IMR-90 (cell line): ENCODE data around the gene ZNF512. TPM values are rescaled to one million over a fixed set of nuclear protein-coding genes. Genes with fewer than 3 reads are reported as not detected.

Source experiments
- ATAC-seq: fragments of 200-7000 bp; cut with Tn5 transposase; 2 replicates; pipeline ENCODE4 v1.9.1; 2020; ENCODE audit warnings: low read depth, mild to moderate bottlenecking, moderate library complexity
- BruUV-seq: library from RNA; stranded (reverse); fragments of 400-500 nt; replicated peaks from 2 replicates; lab custom pipeline; 2021; lab: Mats Ljungman, UMichigan
- CTCF ChIA-PET: fragments of 300-600 bp; formaldehyde crosslinking; extraction: SDS; loops from one replicate; lab custom pipeline; 2021; ENCODE audit warnings: antibody characterized with exemption; lab: Yijun Ruan, JAX
- POLR2A ChIA-PET: fragments of 300-600 bp; sonication (Branson Sonifier 250); formaldehyde crosslinking; loops from one replicate; lab custom pipeline; 2022; ENCODE audit warnings: antibody characterized with exemption; ENCODE audit not compliant: unreplicated experiment; lab: Charles Lee
- DNase-seq: peaks from one replicate; pipeline ENCODE4 v3.0.0; 2013
- H2AFZ ChIP-seq: replicated peaks from 2 replicates; pipeline ENCODE3; 2013; ENCODE audit warnings: low read length, mild to moderate bottlenecking; ENCODE audit not compliant: poor library complexity
- H2AK5ac ChIP-seq: 2 replicates; pipeline ENCODE4 v1.6.1; 2013; ENCODE audit warnings: low read depth, low read length, inconsistent platforms
- H2AK9ac ChIP-seq: replicated peaks from 2 replicates; pipeline ENCODE3; 2013; ENCODE audit warnings: mild to moderate bottlenecking, low read depth, low read length, moderate library complexity; ENCODE audit not compliant: poor library complexity
- H2BK120ac ChIP-seq: 2 replicates; pipeline ENCODE4 v1.6.1; 2013; ENCODE audit warnings: low read depth, low read length, inconsistent platforms
- H2BK15ac ChIP-seq: 3 replicates; pipeline ENCODE4 v1.6.1; 2013; ENCODE audit warnings: low read depth, low read length, inconsistent platforms
- H2BK20ac ChIP-seq: 2 replicates; pipeline ENCODE4 v1.6.1; 2013; ENCODE audit warnings: low read depth, mild to moderate bottlenecking, inconsistent platforms, low read length, moderate library complexity
- H2BK5ac ChIP-seq: 2 replicates; pipeline ENCODE4 v1.6.1; 2013; ENCODE audit warnings: mild to moderate bottlenecking, low read depth, low read length, inconsistent platforms; ENCODE audit not compliant: poor library complexity, severe bottlenecking
- H3K14ac ChIP-seq: replicated peaks from 2 replicates; pipeline ENCODE4 v1.6.1; 2013; ENCODE audit warnings: low read depth, low read length, inconsistent platforms
- H3K18ac ChIP-seq: 2 replicates; pipeline ENCODE4 v1.6.1; 2013; ENCODE audit warnings: low read depth, low read length, control low read depth
- H3K23ac ChIP-seq: 2 replicates; pipeline ENCODE4 v1.6.1; 2013; ENCODE audit warnings: low read depth, low read length, inconsistent platforms
- H3K27ac ChIP-seq: 2 replicates; pipeline ENCODE4 v1.5.1; 2013; ENCODE audit warnings: mild to moderate bottlenecking, control low read depth, low read length; ENCODE audit not compliant: insufficient read depth
- H3K27me3 ChIP-seq: 2 replicates; pipeline ENCODE4 v1.6.1; 2013; ENCODE audit warnings: low read length; ENCODE audit not compliant: control insufficient read depth, insufficient read depth
- H3K36me3 ChIP-seq: 2 replicates; pipeline ENCODE4 v1.6.1; 2013; ENCODE audit warnings: low read length, mixed read lengths; ENCODE audit not compliant: control insufficient read depth, insufficient read depth
- H3K4ac ChIP-seq: 2 replicates; pipeline ENCODE4 v1.6.1; 2013; ENCODE audit warnings: low read depth, low read length, inconsistent platforms
- H3K4me1 ChIP-seq: 2 replicates; pipeline ENCODE4 v1.6.1; 2013; ENCODE audit warnings: low read length, mixed read lengths; ENCODE audit not compliant: control insufficient read depth, insufficient read depth
- H3K4me2 ChIP-seq: 2 replicates; pipeline ENCODE4 v1.6.1; 2013; ENCODE audit warnings: low read depth, mild to moderate bottlenecking, control low read depth, low read length, moderate library complexity
- H3K4me3 ChIP-seq: 2 replicates; pipeline ENCODE4 v1.5.1; 2013; ENCODE audit warnings: low read depth, mild to moderate bottlenecking, control low read depth, low read length, moderate library complexity; ENCODE audit not compliant: insufficient read depth
- H3K56ac ChIP-seq: 2 replicates; pipeline ENCODE4 v1.6.1; 2013; ENCODE audit warnings: low read length, inconsistent platforms; ENCODE audit not compliant: insufficient read depth; ENCODE audit errors: extremely low read depth
- H3K79me1 ChIP-seq, 2 experiments: 2 replicates each; pipeline ENCODE4 v1.6.1; 2013; ENCODE audit warnings: low read length in 2 of 2, inconsistent platforms in 1 of 2, low read depth in 1 of 2
- H3K9ac ChIP-seq: 2 replicates; pipeline ENCODE4 v1.6.1; 2013; ENCODE audit warnings: low read depth, low read length, control low read depth
- H3K9me1 ChIP-seq: 2 replicates; pipeline ENCODE4 v1.6.1; 2013; ENCODE audit warnings: low read length, inconsistent platforms; ENCODE audit not compliant: insufficient read depth
- H3K9me3 ChIP-seq: 2 replicates; pipeline ENCODE4 v1.6.1; 2013; ENCODE audit warnings: low read length; ENCODE audit not compliant: control insufficient read depth, insufficient read depth
- H4K20me1 ChIP-seq: 2 replicates; pipeline ENCODE4 v1.6.1; 2013; ENCODE audit warnings: low read length, inconsistent platforms; ENCODE audit not compliant: insufficient read depth
- H4K5ac ChIP-seq: 2 replicates; pipeline ENCODE4 v1.6.1; 2013; ENCODE audit warnings: mild to moderate bottlenecking, low read depth, low read length, control low read depth
- H4K8ac ChIP-seq, 2 experiments: 2 replicates each; pipeline ENCODE4 v1.6.1; 2013; ENCODE audit warnings: low read depth in 2 of 2, low read length in 2 of 2, control low read depth in 1 of 2, inconsistent platforms in 1 of 2
- H4K91ac ChIP-seq: 2 replicates; pipeline ENCODE4 v1.6.1; 2013; ENCODE audit warnings: low read depth, low read length, inconsistent platforms; ENCODE audit not compliant: insufficient read depth
- BHLHE40 ChIP-seq: fragments of 150-350 bp; IDR thresholded peaks from 2 replicates; pipeline ENCODE4 v1.6.1; 2016; ENCODE audit warnings: mild to moderate bottlenecking, low read depth, low read length
- CEBPB ChIP-seq: IDR thresholded peaks from 2 replicates; pipeline ENCODE4 v1.6.1; 2012; ENCODE audit warnings: low read depth, low read length, improper control_type of control experiment
- CHD1 ChIP-seq: IDR thresholded peaks from 2 replicates; pipeline ENCODE4 v1.6.1; 2012; ENCODE audit warnings: low read depth, low read length, improper control_type of control experiment
- FOS ChIP-seq: fragments of 150-350 bp; IDR thresholded peaks from 2 replicates; pipeline ENCODE4 v1.6.1; 2016; ENCODE audit warnings: low read depth, low read length
- MAFK ChIP-seq: IDR thresholded peaks from 2 replicates; pipeline ENCODE4 v1.6.1; 2012; ENCODE audit warnings: low read depth, low read length, improper control_type of control experiment
- MAZ ChIP-seq: IDR thresholded peaks from 2 replicates; pipeline ENCODE4 v1.6.1; 2012; ENCODE audit warnings: low read depth, mild to moderate bottlenecking, low read length, improper control_type of control experiment, moderate library complexity, borderline replicate concordance
- MXI1 ChIP-seq: IDR thresholded peaks from 2 replicates; pipeline ENCODE4 v1.6.1; 2012; ENCODE audit warnings: low read depth, mild to moderate bottlenecking, low read length, moderate library complexity, borderline replicate concordance
- NFE2L2 ChIP-seq: fragments of 150-350 bp; IDR thresholded peaks from 2 replicates; pipeline ENCODE4 v1.6.1; 2016; ENCODE audit warnings: low read depth, mild to moderate bottlenecking, low read length
- POLR2A ChIP-seq: IDR thresholded peaks from 2 replicates; pipeline ENCODE4 v1.6.1; 2012; ENCODE audit warnings: mild to moderate bottlenecking, low read depth, low read length
- RAD21 ChIP-seq: IDR thresholded peaks from 2 replicates; pipeline ENCODE4 v1.6.1; 2012; ENCODE audit warnings: low read length, improper control_type of control experiment
- RCOR1 ChIP-seq: IDR thresholded peaks from 2 replicates; pipeline ENCODE4 v1.6.1; 2012; ENCODE audit warnings: mild to moderate bottlenecking, low read length, improper control_type of control experiment; ENCODE audit not compliant: insufficient replicate concordance
- RFX5 ChIP-seq: IDR thresholded peaks from 2 replicates; pipeline ENCODE4 v1.8.0; 2012; ENCODE audit warnings: low read depth, mild to moderate bottlenecking, low read length, moderate library complexity
- SMC3 ChIP-seq: fragments of 150-350 bp; IDR thresholded peaks from 2 replicates; pipeline ENCODE4 v1.6.1; 2016; ENCODE audit warnings: low read depth, mild to moderate bottlenecking, antibody characterized with exemption, low read length, moderate library complexity
- WGBS, 2 experiments: methylation state at CpG; one replicate each; pipeline versions ENCODE4 v1.1.5 to v1.1.7; 2013; ENCODE audit warnings: missing lambda C conversion rate in 2 of 2; ENCODE audit not compliant: insufficient read length in 1 of 2; ENCODE audit errors: extremely low coverage in 2 of 2; 5-methylcytosine and 5-hydroxymethylcytosine counted together
- dilution Hi-C: fragments of 300-500 bp; cut with HindIII; formaldehyde crosslinking; loops from one replicate; pipeline ENCODE4 v1.14.3; 2018; ENCODE audit warnings: low sequenced_read_pairs; ENCODE audit not compliant: unreplicated experiment
- in situ Hi-C: fragments of 300-500 bp; cut with MboI; formaldehyde crosslinking; loops from 3 replicates; pipeline ENCODE4 v1.14.3; 2019; ENCODE audit warnings: low sequenced_read_pairs, inconsistent platforms, mixed read lengths
- intact Hi-C: fragments of 100-400 bp; cut with micrococcal nuclease; formaldehyde crosslinking; loops from 2 replicates; pipeline ENCODE4 v1.10.0; 2022
- polyA plus RNA-seq, 3 experiments: library from polyadenylated mRNA; depleted of rRNA; stranded (reverse); fragments of >200 nt; gene quantifications; 2 replicates each; pipeline ENCODE4 v1.2.3, GENCODE V29; 2012; ENCODE audit warnings: low replicate concordance in 1 of 3
- total RNA-seq: library from RNA; depleted of rRNA; stranded (reverse); fragments of >200 nt; gene quantifications from 2 replicates; pipeline ENCODE4 v1.2.3, GENCODE V29; 2012
- TF ChIP-seq, protein P1 (sequence below): conservative IDR thresholded peaks from 2 replicates; pipeline ENCODE4 v1.5.1; 2012; ENCODE audit warnings: mild to moderate bottlenecking, low read depth, low read length, improper control_type of control experiment
- TF ChIP-seq, protein P2 (sequence below): fragments of 150-350 bp; IDR thresholded peaks from 2 replicates; pipeline ENCODE4 v1.6.1; 2016; ENCODE audit warnings: low read depth, mild to moderate bottlenecking, low read length, moderate library complexity, borderline replicate concordance
- TF ChIP-seq, protein P3 (sequence below): fragments of 150-350 bp; IDR thresholded peaks from 2 replicates; pipeline ENCODE4 v1.6.1; 2017; ENCODE audit warnings: mild to moderate bottlenecking, antibody characterized with exemption, low read length, low read depth

Gene ZNF512
- total and polyA plus RNA-seq, 2 of the 4 experiments (the other 2 are of a cell fraction), result 25.8 to 56.5 TPM

GRCh38 chr2:27640722-27641245 lies 57.9 kb downstream of the ZNF512 start:
- H2BK15ac ChIP-seq, result no peak overlapping the region
- no peak overlapping the region for H3K23ac ChIP-seq
- no peak for ATAC-seq
- no peak overlapping the region for H4K8ac ChIP-seq
- dilution Hi-C loops (no loop called here), in situ Hi-C loops (no loop called here), intact Hi-C loops (no loop called here)
- peaks cover 7% of the 10 kb centered on the region for H4K20me1 ChIP-seq
- no peak overlapping the region for H4K91ac ChIP-seq
- no peaks in the 10 kb centered on the region for H3K27me3 ChIP-seq
- H3K4me1 ChIP-seq, result no peaks in the 10 kb centered on the region
- TF ChIP-seq, protein P1, sequence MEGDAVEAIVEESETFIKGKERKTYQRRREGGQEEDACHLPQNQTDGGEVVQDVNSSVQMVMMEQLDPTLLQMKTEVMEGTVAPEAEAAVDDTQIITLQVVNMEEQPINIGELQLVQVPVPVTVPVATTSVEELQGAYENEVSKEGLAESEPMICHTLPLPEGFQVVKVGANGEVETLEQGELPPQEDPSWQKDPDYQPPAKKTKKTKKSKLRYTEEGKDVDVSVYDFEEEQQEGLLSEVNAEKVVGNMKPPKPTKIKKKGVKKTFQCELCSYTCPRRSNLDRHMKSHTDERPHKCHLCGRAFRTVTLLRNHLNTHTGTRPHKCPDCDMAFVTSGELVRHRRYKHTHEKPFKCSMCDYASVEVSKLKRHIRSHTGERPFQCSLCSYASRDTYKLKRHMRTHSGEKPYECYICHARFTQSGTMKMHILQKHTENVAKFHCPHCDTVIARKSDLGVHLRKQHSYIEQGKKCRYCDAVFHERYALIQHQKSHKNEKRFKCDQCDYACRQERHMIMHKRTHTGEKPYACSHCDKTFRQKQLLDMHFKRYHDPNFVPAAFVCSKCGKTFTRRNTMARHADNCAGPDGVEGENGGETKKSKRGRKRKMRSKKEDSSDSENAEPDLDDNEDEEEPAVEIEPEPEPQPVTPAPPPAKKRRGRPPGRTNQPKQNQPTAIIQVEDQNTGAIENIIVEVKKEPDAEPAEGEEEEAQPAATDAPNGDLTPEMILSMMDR, result no peak
- no peak for TF ChIP-seq MXI1
- TF ChIP-seq BHLHE40, result no peak
- no peak for TF ChIP-seq CHD1
- no peak for TF ChIP-seq MAFK
- TF ChIP-seq, protein P2, sequence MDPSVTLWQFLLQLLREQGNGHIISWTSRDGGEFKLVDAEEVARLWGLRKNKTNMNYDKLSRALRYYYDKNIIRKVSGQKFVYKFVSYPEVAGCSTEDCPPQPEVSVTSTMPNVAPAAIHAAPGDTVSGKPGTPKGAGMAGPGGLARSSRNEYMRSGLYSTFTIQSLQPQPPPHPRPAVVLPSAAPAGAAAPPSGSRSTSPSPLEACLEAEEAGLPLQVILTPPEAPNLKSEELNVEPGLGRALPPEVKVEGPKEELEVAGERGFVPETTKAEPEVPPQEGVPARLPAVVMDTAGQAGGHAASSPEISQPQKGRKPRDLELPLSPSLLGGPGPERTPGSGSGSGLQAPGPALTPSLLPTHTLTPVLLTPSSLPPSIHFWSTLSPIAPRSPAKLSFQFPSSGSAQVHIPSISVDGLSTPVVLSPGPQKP, result no peak
- TF ChIP-seq FOS, result no peak
- TF ChIP-seq MAZ, result no peak
- no peak for TF ChIP-seq POLR2A
- TF ChIP-seq SMC3, result no peak
- no peak for TF ChIP-seq RFX5
- TF ChIP-seq CEBPB, result no peak
- TF ChIP-seq, protein P3, sequence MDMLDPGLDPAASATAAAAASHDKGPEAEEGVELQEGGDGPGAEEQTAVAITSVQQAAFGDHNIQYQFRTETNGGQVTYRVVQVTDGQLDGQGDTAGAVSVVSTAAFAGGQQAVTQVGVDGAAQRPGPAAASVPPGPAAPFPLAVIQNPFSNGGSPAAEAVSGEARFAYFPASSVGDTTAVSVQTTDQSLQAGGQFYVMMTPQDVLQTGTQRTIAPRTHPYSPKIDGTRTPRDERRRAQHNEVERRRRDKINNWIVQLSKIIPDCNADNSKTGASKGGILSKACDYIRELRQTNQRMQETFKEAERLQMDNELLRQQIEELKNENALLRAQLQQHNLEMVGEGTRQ, result no peak
- no peak for TF ChIP-seq RAD21
- TF ChIP-seq RCOR1, result no peak
- TF ChIP-seq NFE2L2, result no peak
- no peak for DNase-seq
- no peak overlapping the region for H3K4ac ChIP-seq
- H2BK120ac ChIP-seq, result no peak overlapping the region
- H3K79me1 ChIP-seq, result peaks cover 0 to 10% of the 10 kb centered on the region in 2 experiments; a peak in 2 of 4 replicates
- no peak overlapping the region for H2AFZ ChIP-seq
- no peak overlapping the region for H3K18ac ChIP-seq
- ChIA-PET CTCF (interaction anchor here (0.6 kb wide), 1 partner anchor 11 kb away, joined by 3 read pairs; no protein-coding TSS in a partner anchor), POLR2A (no interaction called here)
- no peak overlapping the region for H2AK9ac ChIP-seq
- no peak overlapping the region for H3K4me2 ChIP-seq
- no peak overlapping the region for H2AK5ac ChIP-seq
- H2BK5ac ChIP-seq, result no peak overlapping the region
- no peak overlapping the region for H2BK20ac ChIP-seq
- no peaks in the 10 kb centered on the region for H3K9me3 ChIP-seq
- H3K9me1 ChIP-seq, result 0 out of 2 replicates have a peak, but pooled peaks cover 2% of the 10 kb centered on the region
- H3K4me3 ChIP-seq, result no peak overlapping the region
- H3K14ac ChIP-seq, result no peak overlapping the region
- H4K5ac ChIP-seq, result no peak overlapping the region
- H3K27ac ChIP-seq, result no peak overlapping the region
- H3K36me3 ChIP-seq, result peaks cover 31% of the 10 kb centered on the region
- WGBS, 2 experiments, result 83% methylated on average over 1 of the region's 2 CpGs; no CpG with 5 or more reads in 1 of the 2 experiments
- no peak overlapping the region for H3K56ac ChIP-seq
- no peak overlapping the region for H3K9ac ChIP-seq
- BruUV-seq, result no TSS peak
